Non-pigmented ciliary epithelial cell (primary cell): Measurements from ENCODE around the gene CAMK4.

ENCODE experiments used
- DNase-seq: peaks from one replicate; pipeline ENCODE4 v3.0.0-alpha.2; 2010; ENCODE audit warnings: low read depth

CAMK4 gene

GRCh38 chr5:111229221-111229835 is 5.1 kb downstream of the CAMK4 start:
- DNase-seq = no peak

- DNase-seq = no peak
Observed at GRCh38 chr5:111229871-111230810, 6.0 kb downstream of the CAMK4 start.

GRCh38 chr5:111231119-111231518 is 6.9 kb downstream of the CAMK4 start:
- DNase-seq = no peak

DNA sequence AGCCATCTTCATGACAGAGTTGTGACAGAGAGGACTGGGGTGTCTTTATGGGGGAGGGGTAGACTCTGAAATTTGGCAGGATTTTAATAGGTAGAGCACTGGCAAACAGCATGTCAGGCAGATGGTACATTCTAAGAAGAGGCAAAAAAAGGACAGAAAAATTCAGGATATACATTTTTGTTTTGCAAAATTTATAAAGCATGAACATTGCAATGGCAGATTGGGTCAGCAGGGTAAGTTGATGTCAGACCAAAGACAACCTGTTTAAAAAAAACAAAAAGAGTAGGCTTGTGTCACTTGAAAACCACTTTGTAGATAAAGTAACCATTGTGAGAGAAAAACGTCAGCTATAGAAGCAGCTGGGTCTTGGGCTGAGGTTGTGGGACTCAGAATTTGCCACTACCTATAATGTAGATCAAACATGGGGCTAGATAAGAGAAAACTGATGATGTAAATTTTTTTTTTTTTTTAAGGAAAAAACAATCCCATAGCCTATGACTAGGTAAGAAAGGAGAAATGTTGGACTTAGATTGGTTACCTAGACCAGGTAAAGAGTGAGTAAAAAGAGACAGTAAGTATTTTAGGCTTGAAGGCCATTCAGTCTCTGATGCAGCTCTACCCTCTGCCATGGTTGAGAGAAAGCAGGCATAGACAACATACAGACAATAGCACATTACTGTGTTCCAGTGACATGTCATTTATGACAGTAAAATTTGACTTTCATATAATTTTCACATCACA is 8.3 kb downstream of the CAMK4 start:
- DNase-seq = no peak

GRCh38 chr5:111233052-111233374 is 8.8 kb downstream of the CAMK4 start:
- DNase-seq = no peak

DNA sequence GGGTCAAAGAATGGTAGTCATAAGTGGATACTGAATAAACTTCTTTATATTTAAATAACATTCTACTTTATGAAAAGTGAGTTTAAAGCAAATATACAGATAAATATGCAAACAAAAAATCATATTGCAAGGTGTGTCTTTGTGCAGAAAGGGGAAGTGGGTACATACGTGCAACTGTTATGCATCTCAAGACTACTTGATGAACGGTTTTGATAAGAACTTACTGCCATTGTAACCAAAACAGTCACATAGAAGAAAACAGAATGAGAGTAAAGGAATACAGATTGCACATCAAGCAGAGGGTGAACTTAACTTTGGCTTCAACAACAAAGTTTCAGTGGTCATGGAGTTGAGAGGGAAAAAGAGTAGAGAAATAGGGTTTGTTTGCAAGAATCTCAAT is 9.9 kb downstream of the CAMK4 start:
- no peak for DNase-seq

GRCh38 chr5:111235635-111236034 is 11.5 kb downstream of the CAMK4 start:
- DNase-seq = no peak

GRCh38 chr5:111236348-111236747 is 12.2 kb downstream of the CAMK4 start:
- no peak for DNase-seq

GRCh38 chr5:111236995-111237394 is 12.8 kb downstream of the CAMK4 start:
- DNase-seq = no peak

GRCh38 chr5:111237470-111237869 is 13.3 kb downstream of the CAMK4 start:
- no peak for DNase-seq

GRCh38 chr5:111238431-111239225 is 14.4 kb downstream of the CAMK4 start:
- no peak for DNase-seq

GRCh38 chr5:111241696-111242095 is 17.5 kb downstream of the CAMK4 start:
- no peak for DNase-seq

DNA sequence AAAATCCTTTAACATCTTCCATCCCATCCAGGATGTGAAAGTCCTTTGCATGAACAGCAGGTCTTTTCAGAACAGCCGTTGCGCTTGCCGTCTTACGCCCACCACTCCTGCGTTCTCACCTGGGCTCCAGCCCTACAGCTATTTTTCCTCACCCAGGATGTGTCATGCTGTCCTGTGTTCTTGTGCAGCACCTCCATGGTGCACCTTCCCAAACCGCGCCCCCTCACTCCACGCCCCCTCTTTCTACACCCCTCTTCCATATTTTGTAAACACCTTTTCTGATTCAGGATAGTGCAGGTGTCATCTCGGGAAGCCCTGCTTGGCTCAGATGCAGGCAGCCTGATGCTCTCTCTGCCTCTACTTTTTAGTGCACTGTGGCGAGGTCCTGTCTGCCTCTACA is 18.4 kb downstream of the CAMK4 start:
- DNase-seq = no peak

GRCh38 chr5:111243318-111243717 is 19.1 kb downstream of the CAMK4 start:
- no peak for DNase-seq

GRCh38 chr5:111245654-111246053 is 21.5 kb downstream of the CAMK4 start:
- DNase-seq = no peak

DNA sequence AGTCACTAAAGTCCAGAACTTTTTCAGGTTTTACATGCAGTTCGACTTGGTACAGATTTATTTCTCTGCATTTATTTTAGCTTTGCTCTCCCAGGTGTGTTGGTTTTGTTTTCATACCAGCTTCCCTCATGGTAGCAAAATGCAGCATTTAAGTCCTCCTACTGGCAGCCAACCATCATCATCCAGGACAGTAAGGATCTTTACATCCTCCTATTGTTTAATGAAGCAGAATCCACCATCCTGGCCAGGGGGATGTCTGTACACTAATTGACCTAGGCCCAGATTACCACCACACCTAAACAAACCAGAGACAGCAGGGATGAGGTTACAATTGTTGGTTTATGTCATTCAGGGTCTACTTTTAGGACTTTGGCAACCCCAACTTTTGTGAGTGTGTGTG is 22.3 kb downstream of the CAMK4 start:
- no peak for DNase-seq

- no peak for DNase-seq
Observed at GRCh38 chr5:111248571-111248970, 24.4 kb downstream of the CAMK4 start.

DNA sequence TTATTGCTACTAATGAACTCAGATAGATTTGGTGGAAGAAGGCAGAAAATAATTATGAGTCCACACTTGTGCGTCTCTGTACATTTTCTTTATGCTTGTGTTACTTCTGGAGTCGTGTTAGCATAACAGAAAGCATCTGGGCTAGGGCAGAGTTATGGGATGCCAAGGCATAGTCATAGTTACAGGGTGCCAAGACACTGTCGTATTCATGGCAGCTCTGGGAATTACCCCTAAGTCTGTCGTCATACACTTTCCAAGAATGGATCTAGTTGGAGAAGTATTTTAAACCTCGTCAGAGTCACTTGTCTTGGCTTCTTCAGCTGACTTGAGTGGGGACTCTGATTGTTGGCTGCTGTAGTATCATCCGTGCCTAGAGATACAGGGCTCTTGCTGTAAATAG is 27.7 kb downstream of the CAMK4 start:
- no peak for DNase-seq

GRCh38 chr5:111252799-111253545 is 28.8 kb downstream of the CAMK4 start:
- DNase-seq = no peak

DNA sequence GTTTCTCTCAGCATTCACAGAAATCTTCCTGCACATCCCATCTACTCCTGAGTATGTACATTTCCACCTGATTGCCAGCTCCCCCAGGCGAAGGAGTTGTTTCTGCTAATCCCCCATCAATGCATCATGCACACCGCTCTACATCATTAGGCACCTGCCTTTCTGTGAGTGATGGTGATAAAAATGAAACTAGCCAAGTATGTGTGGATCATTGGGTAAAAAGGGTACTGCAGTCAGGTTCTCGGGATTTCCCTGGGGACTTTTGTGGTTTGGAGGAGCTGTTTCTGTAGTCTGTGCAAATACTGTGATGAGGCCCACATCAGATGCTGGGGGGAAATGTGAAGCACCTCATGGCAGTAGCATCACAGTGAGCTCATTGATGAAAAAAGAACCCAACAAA is 30.4 kb downstream of the CAMK4 start:
- DNase-seq = no peak

DNA sequence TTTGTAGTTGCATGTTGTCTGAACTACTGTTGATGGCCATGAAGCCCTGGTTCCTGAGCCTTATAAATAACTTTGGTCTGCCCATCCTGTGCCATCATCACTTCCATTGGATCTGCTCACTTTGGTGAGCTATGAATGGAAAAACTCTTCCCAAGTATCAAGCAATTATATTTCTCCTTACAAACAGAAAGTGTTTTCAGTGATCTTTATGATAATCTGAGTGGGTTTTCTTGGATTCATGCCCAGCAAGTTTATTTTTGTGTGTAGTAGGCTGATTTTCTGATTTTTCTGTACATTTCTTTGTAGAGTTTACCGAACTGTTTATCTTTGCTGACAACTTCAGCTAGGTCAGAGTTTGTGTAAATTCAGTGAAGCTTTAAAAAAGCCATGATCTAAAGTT is 31.0 kb downstream of the CAMK4 start:
- no peak for DNase-seq
